HEK293 (cell line): Measurements from ENCODE around the gene IRX2.

ENCODE experiments used
- CTCF ChIA-PET: fragments of 350-600 bp; formaldehyde crosslinking; extraction: SDS; loops from one replicate; lab custom pipeline; 2021; ENCODE audit warnings: antibody characterized with exemption; lab: Yijun Ruan, JAX
- POLR2A ChIA-PET: fragments of 300-600 bp; formaldehyde crosslinking; extraction: SDS; loops from one replicate; lab custom pipeline; 2020; ENCODE audit warnings: antibody characterized with exemption, inconsistent platforms; lab: Yijun Ruan, JAX
- H3K27ac ChIP-seq: fragments of 200-500 bp; sonication (Bioruptor generic); 2 replicates; pipeline ENCODE4 v1.5.1; 2014; ENCODE audit warnings: low read depth, low read length, control low read depth, inconsistent platforms; ENCODE audit errors: extremely low read depth
- H3K36me3 ChIP-seq, 2 experiments: fragments of 200-500 bp in 1 of 2; sonication (Bioruptor generic) in 1 of 2; 1 replicate in 1 of 2; 2 replicates in 1 of 2; pipeline ENCODE4 v1.5.1; 2014 to 2017; ENCODE audit warnings: inconsistent platforms in 2 of 2, low read length in 2 of 2; ENCODE audit not compliant: control insufficient read depth in 2 of 2, insufficient read depth in 1 of 2
- H3K4me1 ChIP-seq: fragments of 200-500 bp; sonication (Bioruptor generic); 2 replicates; pipeline ENCODE4 v1.5.1; 2014; ENCODE audit warnings: mild to moderate bottlenecking, low read length, inconsistent platforms; ENCODE audit not compliant: control insufficient read depth, insufficient read depth
- H3K4me3 ChIP-seq: 2 replicates; pipeline ENCODE4 v1.5.1; 2011; ENCODE audit warnings: low read depth, mild to moderate bottlenecking, control low read depth, low read length, moderate library complexity
- H3K9me3 ChIP-seq: fragments of 200-500 bp; sonication (Bioruptor generic); 2 replicates; pipeline ENCODE4 v1.5.1; 2014; ENCODE audit warnings: low read depth, low read length, inconsistent platforms; ENCODE audit not compliant: control insufficient read depth, insufficient read depth
- GLIS2 ChIP-seq: fragments of 450-650 bp; formaldehyde crosslinking; IDR thresholded peaks from 2 replicates; pipeline ENCODE4 v1.5.1; 2016; ENCODE audit warnings: missing biosample characterization, missing genetic modification characterization
- HOXD13 ChIP-seq: sonication (generic); formaldehyde crosslinking; IDR thresholded peaks from 2 replicates; pipeline ENCODE4 v1.8.0; 2022; ENCODE audit warnings: missing genetic modification reagents, borderline replicate concordance
- KLF1 ChIP-seq: fragments of 450-650 bp; formaldehyde crosslinking; IDR thresholded peaks from 2 replicates; pipeline ENCODE4 v1.5.1; 2016; ENCODE audit warnings: missing biosample characterization, missing genetic modification characterization
- KLF10 ChIP-seq: fragments of 450-650 bp; IDR thresholded peaks from 2 replicates; pipeline ENCODE4 v1.5.1; 2018; ENCODE audit warnings: missing biosample characterization, mild to moderate bottlenecking, missing genetic modification characterization
- OSR2 ChIP-seq: fragments of 450-650 bp; formaldehyde crosslinking; IDR thresholded peaks from 2 replicates; pipeline ENCODE4 v1.5.1; 2016; ENCODE audit warnings: missing biosample characterization, missing genetic modification characterization
- SCRT2 ChIP-seq: fragments of 450-650 bp; formaldehyde crosslinking; IDR thresholded peaks from 2 replicates; pipeline ENCODE4 v1.5.1; 2016; ENCODE audit warnings: missing biosample characterization, missing genetic modification characterization
- SP3 ChIP-seq: fragments of 450-650 bp; formaldehyde crosslinking; IDR thresholded peaks from 2 replicates; pipeline ENCODE4 v1.5.1; 2016; ENCODE audit warnings: missing biosample characterization, missing genetic modification characterization
- ZFP37 ChIP-seq: fragments of 450-650 bp; formaldehyde crosslinking; IDR thresholded peaks from 2 replicates; pipeline ENCODE4 v1.5.1; 2016; ENCODE audit warnings: missing biosample characterization, missing genetic modification characterization
- ZNF112 ChIP-seq: fragments of 450-650 bp; formaldehyde crosslinking; IDR thresholded peaks from 2 replicates; pipeline ENCODE4 v1.5.0; 2017; ENCODE audit warnings: missing biosample characterization, missing genetic modification characterization
- ZNF157 ChIP-seq: fragments of 450-650 bp; formaldehyde crosslinking; IDR thresholded peaks from 2 replicates; pipeline ENCODE4 v1.5.1; 2016; ENCODE audit warnings: missing biosample characterization, missing genetic modification characterization
- ZNF16 ChIP-seq: fragments of 450-650 bp; formaldehyde crosslinking; IDR thresholded peaks from 2 replicates; pipeline ENCODE4 v1.5.1; 2016; ENCODE audit warnings: low read depth, missing biosample characterization, missing genetic modification characterization
- ZNF174 ChIP-seq: fragments of 450-650 bp; formaldehyde crosslinking; IDR thresholded peaks from 2 replicates; pipeline ENCODE4 v1.5.0; 2017; ENCODE audit warnings: missing biosample characterization, mild to moderate bottlenecking, missing genetic modification characterization
- ZNF248 ChIP-seq: fragments of 450-650 bp; formaldehyde crosslinking; IDR thresholded peaks from 2 replicates; pipeline ENCODE4 v1.5.1; 2017; ENCODE audit warnings: missing biosample characterization, missing genetic modification characterization
- ZNF311 ChIP-seq: fragments of 450-650 bp; formaldehyde crosslinking; IDR thresholded peaks from 2 replicates; pipeline ENCODE4 v1.5.1; 2017; ENCODE audit warnings: missing biosample characterization, missing genetic modification characterization, borderline replicate concordance
- ZNF514 ChIP-seq: fragments of 450-650 bp; formaldehyde crosslinking; IDR thresholded peaks from 2 replicates; pipeline ENCODE4 v1.5.1; 2016; ENCODE audit warnings: missing biosample characterization, missing genetic modification characterization
- ZNF560 ChIP-seq: fragments of 450-650 bp; formaldehyde crosslinking; IDR thresholded peaks from 2 replicates; pipeline ENCODE4 v1.5.1; 2017; ENCODE audit warnings: missing biosample characterization, missing genetic modification characterization, borderline replicate concordance
- ZNF701 ChIP-seq: fragments of 450-650 bp; formaldehyde crosslinking; IDR thresholded peaks from 2 replicates; pipeline ENCODE4 v1.5.1; 2016; ENCODE audit warnings: missing biosample characterization, missing genetic modification characterization
- ZNF830 ChIP-seq: fragments of 450-650 bp; IDR thresholded peaks from 2 replicates; pipeline ENCODE4 v1.5.0; 2018; ENCODE audit warnings: missing biosample characterization, missing genetic modification characterization, low read depth, mild to moderate bottlenecking, moderate library complexity
- TF ChIP-seq, protein P1 (sequence below): fragments of 450-650 bp; formaldehyde crosslinking; optimal IDR thresholded peaks from 2 replicates; pipeline ENCODE3; 2016; ENCODE audit warnings: missing biosample characterization, mild to moderate bottlenecking, missing genetic modification characterization
- TF ChIP-seq, protein P2 (sequence below): fragments of 450-650 bp; formaldehyde crosslinking; IDR thresholded peaks from 2 replicates; pipeline ENCODE4 v1.5.1; 2016; ENCODE audit warnings: missing biosample characterization, missing genetic modification characterization
- TF ChIP-seq, protein P3 (sequence below): fragments of 450-650 bp; formaldehyde crosslinking; IDR thresholded peaks from 2 replicates; pipeline ENCODE4 v1.5.1; 2016; ENCODE audit warnings: missing biosample characterization, missing genetic modification characterization

The IRX2 gene

DNA sequence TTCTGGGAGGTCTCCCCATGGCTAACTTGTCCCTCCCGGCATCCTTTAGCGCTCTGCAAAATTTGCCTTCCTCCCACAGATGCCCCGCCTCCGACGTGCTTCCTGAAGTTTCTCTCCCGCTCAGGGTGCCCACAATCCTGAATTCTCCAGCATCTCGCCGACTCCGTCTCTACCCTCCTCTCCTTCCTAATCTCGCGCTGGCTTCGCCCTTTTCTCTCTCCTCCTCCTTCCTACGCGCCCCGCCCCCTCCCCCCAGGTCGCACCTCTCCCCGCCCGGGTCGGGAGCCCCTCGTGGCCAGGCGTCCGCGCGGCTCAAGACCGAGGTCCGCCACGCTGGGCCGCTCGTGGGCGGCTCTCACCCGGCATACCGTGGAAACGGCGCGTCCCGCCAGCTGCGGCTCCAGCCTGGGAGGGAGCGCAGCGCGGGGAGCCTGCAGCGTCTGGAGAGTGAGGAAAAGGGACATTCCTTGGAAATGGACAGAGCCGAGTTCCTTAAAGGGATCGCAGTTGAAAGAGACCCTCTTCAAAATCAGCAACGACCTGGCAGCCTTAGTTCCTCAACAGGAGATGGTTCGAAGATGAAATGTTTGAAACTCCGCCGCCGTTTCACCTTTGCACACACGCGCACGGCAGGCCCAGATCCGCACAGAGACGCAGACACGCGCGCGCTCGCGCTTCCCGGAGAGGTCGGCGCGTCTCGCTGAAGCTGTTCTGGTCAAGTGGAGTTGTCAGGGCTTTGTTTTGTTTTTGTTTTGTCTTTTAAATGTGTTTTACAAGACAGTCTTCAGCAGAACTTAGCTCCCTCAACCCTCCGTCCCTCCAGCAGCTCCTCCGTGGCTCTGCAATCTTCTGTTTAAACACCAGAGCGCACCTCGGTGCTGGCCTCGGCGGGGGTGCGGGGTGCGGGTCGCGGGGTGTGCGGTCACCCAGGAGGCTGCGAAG lies 5.0 kb upstream of the IRX2 start:
- no peak for TF ChIP-seq GLIS2 (tag by site-specific recombination)
- TF ChIP-seq, protein P1, sequence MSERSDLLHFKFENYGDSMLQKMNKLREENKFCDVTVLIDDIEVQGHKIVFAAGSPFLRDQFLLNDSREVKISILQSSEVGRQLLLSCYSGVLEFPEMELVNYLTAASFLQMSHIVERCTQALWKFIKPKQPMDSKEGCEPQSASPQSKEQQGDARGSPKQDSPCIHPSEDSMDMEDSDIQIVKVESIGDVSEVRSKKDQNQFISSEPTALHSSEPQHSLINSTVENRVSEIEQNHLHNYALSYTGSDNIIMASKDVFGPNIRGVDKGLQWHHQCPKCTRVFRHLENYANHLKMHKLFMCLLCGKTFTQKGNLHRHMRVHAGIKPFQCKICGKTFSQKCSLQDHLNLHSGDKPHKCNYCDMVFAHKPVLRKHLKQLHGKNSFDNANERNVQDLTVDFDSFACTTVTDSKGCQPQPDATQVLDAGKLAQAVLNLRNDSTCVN (tag by site-specific recombination) = no peak
- no peak for TF ChIP-seq HOXD13
- TF ChIP-seq ZNF311 (tag by site-specific recombination) = no peak
- TF ChIP-seq ZNF514 (tag by site-specific recombination) = no peak
- no peak for TF ChIP-seq OSR2
- TF ChIP-seq KLF1 (tag by site-specific recombination) = no peak
- POLR2A ChIA-PET = no interaction called here

DNA sequence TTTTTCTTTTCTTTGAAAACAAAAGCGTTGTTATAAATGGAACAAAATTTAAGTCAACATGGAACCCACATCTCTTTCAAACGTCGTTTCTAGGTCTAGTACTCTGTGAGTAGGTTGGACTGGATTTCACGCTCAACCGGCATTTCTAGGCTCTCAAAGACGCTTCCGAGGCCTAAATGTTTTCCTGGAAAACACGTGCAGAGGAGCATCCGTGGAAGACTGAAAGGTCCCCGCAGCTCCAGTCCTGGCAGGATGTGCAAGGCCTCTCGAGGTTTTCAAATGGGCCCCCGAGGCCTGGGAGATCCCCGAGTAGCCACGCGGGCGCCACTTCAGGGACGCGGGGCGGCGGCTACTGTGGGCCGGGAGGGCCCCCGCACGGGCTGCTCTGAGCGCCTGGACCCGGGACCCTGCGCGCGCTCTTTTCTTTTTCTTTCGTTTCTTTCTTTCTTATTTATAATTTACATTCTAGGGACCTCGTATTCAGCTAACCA lies 4.2 kb upstream of the IRX2 start:
- H3K4me1 ChIP-seq = no peaks in the 10 kb centered on the region
- TF ChIP-seq, protein P2, sequence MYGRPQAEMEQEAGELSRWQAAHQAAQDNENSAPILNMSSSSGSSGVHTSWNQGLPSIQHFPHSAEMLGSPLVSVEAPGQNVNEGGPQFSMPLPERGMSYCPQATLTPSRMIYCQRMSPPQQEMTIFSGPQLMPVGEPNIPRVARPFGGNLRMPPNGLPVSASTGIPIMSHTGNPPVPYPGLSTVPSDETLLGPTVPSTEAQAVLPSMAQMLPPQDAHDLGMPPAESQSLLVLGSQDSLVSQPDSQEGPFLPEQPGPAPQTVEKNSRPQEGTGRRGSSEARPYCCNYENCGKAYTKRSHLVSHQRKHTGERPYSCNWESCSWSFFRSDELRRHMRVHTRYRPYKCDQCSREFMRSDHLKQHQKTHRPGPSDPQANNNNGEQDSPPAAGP (tag by site-specific recombination) = no peak
- TF ChIP-seq ZFP37 (tag by site-specific recombination) = no peak
- no peak for TF ChIP-seq ZNF157
- no peak for TF ChIP-seq ZNF701 (tag by site-specific recombination)
- TF ChIP-seq ZNF560 = no peak
- TF ChIP-seq ZNF16 (tag by site-specific recombination) = no peak
- no peak for TF ChIP-seq ZNF174 (tag by site-specific recombination)
- no peak for TF ChIP-seq KLF10 (tag by site-specific recombination)
- no peak for TF ChIP-seq ZNF112
- no peak for TF ChIP-seq SCRT2 (tag by site-specific recombination)
- no peak for TF ChIP-seq ZNF248 (tag by site-specific recombination)
- no peak for TF ChIP-seq ZNF830
- TF ChIP-seq SP3 (tag by site-specific recombination) = no peak
- TF ChIP-seq, protein P3, sequence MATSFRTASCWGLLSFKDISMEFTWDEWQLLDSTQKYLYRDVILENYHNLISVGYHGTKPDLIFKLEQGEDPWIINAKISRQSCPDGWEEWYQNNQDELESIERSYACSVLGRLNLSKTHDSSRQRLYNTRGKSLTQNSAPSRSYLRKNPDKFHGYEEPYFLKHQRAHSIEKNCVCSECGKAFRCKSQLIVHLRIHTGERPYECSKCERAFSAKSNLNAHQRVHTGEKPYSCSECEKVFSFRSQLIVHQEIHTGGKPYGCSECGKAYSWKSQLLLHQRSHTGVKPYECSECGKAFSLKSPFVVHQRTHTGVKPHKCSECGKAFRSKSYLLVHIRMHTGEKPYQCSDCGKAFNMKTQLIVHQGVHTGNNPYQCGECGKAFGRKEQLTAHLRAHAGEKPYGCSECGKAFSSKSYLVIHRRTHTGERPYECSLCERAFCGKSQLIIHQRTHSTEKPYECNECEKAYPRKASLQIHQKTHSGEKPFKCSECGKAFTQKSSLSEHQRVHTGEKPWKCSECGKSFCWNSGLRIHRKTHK = no peak
- no peak overlapping the region for H3K4me3 ChIP-seq
- no peak overlapping the region for H3K27ac ChIP-seq
- ChIA-PET POLR2A (no interaction called here), CTCF (no interaction called here)
- H3K36me3 ChIP-seq = no peaks in the 10 kb centered on the region
- no peaks in the 10 kb centered on the region for H3K9me3 ChIP-seq

More for the DNA sequence above, 5.0 kb upstream of the IRX2 start:
- Histone ChIP-seq H3K36me3 (no peaks in the 10 kb centered on the region), H3K4me3 (no peak overlapping the region), H3K4me1 (no peaks in the 10 kb centered on the region), H3K27ac (no peak overlapping the region), H3K9me3 (no peaks in the 10 kb centered on the region)
- CTCF ChIA-PET = no interaction called here
